GM13977 (cell line): ENCODE results near the gene KAT2A.

Experiments
- DNase-seq: peaks from one replicate; pipeline ENCODE4 v3.0.0; 2012; ENCODE audit warnings: low spot score
- in situ Hi-C: fragments of 300-500 bp; cut with MboI; formaldehyde crosslinking; loops from one replicate; pipeline ENCODE4 v1.12.0; 2022; ENCODE audit warnings: low sequenced_read_pairs, low pct_unique_long_range_greater_than_20kb, mixed read lengths, inconsistent platforms; ENCODE audit not compliant: unreplicated experiment
- TF ChIP-seq, protein P1 (sequence below): IDR thresholded peaks from 2 replicates; pipeline ENCODE4 v1.5.1; 2012; ENCODE audit warnings: mild to moderate bottlenecking, control low read depth; ENCODE audit not compliant: insufficient read depth; ENCODE audit errors: extremely low read depth, missing control alignments

The KAT2A gene

DNA sequence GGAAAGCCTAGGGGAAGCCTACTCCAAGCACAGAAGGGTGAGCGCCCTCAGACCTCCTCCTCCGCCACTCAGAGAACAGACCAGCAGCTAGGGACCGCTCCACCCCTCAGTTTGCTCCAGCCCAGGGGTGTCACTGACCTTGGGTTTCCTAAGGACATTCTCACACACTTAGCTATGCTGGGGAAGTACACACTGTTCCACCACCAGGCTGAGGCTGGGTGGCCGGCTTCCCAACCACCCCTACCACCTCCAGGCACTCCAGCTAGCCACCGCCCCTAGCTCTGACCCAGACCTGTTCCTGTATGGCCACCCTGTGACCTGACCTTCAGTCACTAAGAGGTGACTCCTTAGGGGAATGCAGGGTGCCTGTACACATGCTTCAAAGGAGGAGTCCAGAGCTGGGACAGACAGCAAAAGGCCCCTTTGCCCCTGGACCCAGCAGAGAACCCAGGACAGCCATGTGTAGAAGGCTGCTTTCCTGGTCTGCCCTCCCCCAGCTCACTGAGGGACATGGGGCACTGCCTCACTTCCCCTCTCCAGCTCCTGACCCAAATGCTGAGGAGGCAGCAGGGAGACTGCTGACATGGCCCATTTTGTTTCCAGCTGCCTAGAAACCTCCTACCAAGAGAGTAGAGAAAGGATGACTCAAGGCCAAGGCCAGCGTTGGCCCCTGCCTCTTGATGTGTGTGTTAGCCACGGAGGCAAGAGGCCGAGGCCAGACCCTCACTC lies 8.1 kb upstream of the KAT2A start:
- TF ChIP-seq, protein P1, sequence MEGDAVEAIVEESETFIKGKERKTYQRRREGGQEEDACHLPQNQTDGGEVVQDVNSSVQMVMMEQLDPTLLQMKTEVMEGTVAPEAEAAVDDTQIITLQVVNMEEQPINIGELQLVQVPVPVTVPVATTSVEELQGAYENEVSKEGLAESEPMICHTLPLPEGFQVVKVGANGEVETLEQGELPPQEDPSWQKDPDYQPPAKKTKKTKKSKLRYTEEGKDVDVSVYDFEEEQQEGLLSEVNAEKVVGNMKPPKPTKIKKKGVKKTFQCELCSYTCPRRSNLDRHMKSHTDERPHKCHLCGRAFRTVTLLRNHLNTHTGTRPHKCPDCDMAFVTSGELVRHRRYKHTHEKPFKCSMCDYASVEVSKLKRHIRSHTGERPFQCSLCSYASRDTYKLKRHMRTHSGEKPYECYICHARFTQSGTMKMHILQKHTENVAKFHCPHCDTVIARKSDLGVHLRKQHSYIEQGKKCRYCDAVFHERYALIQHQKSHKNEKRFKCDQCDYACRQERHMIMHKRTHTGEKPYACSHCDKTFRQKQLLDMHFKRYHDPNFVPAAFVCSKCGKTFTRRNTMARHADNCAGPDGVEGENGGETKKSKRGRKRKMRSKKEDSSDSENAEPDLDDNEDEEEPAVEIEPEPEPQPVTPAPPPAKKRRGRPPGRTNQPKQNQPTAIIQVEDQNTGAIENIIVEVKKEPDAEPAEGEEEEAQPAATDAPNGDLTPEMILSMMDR = no peak
- DNase-seq = no peak
- in situ Hi-C loops = no loop called here

DNA sequence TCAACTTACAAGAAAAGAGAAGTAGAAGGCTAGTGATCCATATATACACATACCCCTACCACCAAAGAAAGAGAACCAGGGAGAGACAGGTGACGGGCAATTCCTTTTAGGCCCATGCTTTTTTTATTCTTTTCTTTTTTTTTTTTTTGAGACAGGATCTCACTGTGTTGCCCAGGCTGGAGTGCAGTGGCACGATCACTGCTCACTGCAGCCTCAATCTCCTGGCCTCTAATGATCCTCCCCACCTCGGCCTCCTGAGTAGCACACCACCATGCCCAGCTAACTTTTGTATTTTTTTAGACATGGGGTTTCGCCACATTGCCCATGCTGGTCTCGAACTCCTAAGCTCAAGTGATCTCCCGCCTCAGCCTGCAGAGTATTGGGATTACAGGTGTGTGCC lies 6.2 kb upstream of the KAT2A start:
- TF ChIP-seq, protein P1 = no peak
- in situ Hi-C loops = no loop called here
- no peak for DNase-seq

DNA sequence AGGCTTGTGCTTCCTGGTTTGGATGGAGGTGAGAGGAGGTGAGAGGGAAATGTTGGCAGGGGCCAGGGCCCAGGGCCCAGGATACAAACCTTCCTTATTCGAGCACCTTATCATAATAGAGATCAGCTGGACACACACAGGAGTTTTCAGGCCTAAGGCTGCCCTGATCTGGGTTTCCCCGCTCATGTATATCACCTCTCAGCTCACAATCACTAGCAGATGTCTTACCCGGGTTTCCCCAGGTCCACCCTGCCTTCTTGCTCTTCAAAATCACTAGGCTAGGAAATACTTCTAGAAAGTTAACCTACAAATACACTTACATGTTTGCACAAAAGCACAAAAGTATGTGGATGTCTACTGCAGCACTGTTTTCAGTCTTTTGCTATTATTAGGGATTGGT lies 5.7 kb upstream of the KAT2A start:
- in situ Hi-C loops = no loop called here
- DNase-seq = no peak
- TF ChIP-seq, protein P1 = no peak

DNA sequence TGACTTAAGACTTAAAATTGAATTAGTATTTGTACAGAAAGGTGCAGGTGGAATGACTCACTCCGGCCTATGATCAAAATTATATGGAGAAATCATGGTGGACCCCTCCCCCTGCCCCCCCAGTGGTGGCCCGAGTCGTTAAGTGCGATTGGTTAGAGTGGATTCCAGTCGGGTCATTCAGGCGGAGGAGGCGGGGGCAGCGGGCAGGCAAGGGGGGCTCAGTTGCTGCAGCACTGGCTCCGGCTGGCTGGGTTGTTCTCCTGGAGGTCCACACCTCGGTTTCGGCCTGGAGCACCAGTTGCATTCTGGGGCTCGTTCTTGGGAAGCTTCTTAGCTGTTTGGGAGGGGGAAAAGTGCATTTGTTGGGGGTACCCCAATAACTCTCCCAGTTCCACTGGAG lies 4.4 kb upstream of the KAT2A start:
- no peak for DNase-seq
- in situ Hi-C loops = no loop called here
- TF ChIP-seq, protein P1 = no peak

DNA sequence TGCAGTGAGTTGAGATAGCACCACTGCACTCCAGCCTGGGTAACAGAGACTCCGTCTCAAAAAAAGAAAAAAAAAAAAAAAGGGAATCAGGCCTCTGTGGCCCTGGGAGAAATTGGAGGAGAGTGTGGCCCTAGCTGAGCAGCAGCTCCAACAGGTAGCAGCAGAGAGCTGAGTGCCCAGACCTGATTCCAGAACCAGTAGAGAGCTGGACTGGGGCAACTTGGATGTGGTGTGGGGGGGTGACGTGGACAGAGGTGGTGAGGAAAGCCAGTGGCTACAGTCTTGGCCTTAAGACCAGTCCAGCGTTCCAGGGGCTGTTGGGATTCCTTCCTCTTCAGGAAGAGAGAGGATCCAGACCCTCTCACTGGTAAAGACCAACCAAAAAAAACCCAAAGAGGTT lies 3.1 kb upstream of the KAT2A start:
- TF ChIP-seq, protein P1 = peak; percentile 6
- DNase-seq = no peak
- in situ Hi-C loops = loop anchor here (25.0 kb wide), 1 partner anchor 387 kb away; the partner anchor contains the start of gene HAP1

DNA sequence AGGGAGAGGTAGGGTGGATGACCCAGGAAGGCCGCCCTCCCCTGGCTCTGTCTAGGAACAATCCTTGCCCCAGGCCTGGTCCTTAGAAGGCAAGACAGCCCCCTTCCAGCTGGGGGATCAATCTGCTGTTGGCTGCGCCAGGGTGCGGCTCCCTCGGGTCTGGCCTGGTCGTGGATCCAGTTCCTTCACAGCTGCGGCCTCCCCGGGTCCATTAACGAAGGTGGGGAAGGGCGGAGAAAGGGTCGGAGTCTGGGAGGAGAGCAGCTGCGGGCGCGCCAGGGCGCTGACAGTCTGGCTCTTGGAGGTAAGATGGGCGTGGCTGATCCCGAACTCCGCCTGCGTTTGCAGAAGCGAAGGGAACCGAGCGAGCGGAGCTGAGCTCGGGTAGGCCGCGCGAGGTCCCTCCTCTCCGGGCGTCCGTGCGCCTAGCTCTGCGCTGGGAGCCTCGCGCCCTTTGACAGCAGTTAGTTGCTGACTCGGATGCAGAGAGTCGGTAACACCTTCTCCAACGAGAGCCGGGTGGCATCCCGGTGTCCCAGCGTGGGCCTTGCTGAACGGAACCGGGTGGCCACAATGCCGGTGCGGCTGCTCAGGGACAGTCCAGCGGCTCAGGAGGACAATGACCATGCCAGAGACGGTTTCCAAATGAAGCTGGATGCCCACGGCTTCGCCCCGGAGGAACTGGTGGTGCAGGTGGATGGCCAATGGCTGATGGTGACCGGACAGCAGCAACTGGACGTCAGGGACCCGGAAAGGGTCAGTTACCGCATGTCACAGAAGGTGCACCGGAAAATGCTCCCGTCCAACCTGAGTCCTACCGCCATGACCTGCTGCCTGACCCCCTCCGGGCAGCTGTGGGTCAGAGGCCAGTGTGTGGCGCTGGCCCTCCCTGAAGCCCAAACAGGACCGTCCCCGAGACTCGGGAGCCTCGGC lies 1.5 kb upstream of the KAT2A start, which contains the start of gene HSPB9:
Gene HSPB9 (plus strand): TSS at position 434 of the 933 bp plus-strand sequence. CDS start 47 bp downstream, at position 481.
- TF ChIP-seq, protein P1 = no peak
- no peak for DNase-seq
- in situ Hi-C loops = loop anchor here (25.0 kb wide), 1 partner anchor 385 kb away; the partner anchor contains the start of gene HAP1
